HUES6 (cell line): ENCODE results near the gene LYZ.

ENCODE experiments used
- H3K27ac ChIP-seq: 2 replicates; pipeline ENCODE4 v1.7.0; 2013; ENCODE audit warnings: low read depth, mild to moderate bottlenecking, low read length, inconsistent platforms
- H3K27me3 ChIP-seq: 2 replicates; pipeline ENCODE4 v1.6.1; 2013; ENCODE audit warnings: low read length; ENCODE audit not compliant: control insufficient read depth, insufficient read depth
- H3K36me3 ChIP-seq: 2 replicates; pipeline ENCODE4 v1.6.1; 2013; ENCODE audit warnings: low read length; ENCODE audit not compliant: control insufficient read depth, insufficient read depth
- H3K4me1 ChIP-seq: 2 replicates; pipeline ENCODE4 v1.6.1; 2013; ENCODE audit warnings: low read length; ENCODE audit not compliant: control insufficient read depth, insufficient read depth
- H3K4me3 ChIP-seq: 2 replicates; pipeline ENCODE4 v1.5.1; 2013; ENCODE audit warnings: low read depth, low read length
- H3K9ac ChIP-seq: one replicate; pipeline ENCODE4 v1.6.1; 2013; ENCODE audit warnings: mild to moderate bottlenecking, low read length
- H3K9me3 ChIP-seq: 2 replicates; pipeline ENCODE4 v1.6.1; 2013; ENCODE audit warnings: low read depth, low read length; ENCODE audit not compliant: control insufficient read depth, insufficient read depth

The LYZ gene

GRCh38 chr12:69329669-69330428 is 18.3 kb upstream of the LYZ start:
- peaks cover 36% of the 10 kb centered on the region for H3K4me1 ChIP-seq
- no peaks in the 10 kb centered on the region for H3K36me3 ChIP-seq
- H3K4me3 ChIP-seq, result no peak overlapping the region
- no peak overlapping the region for H3K9ac ChIP-seq
- no peaks in the 10 kb centered on the region for H3K27me3 ChIP-seq
- no peaks in the 10 kb centered on the region for H3K9me3 ChIP-seq
- no peak overlapping the region for H3K27ac ChIP-seq

- H3K9me3 ChIP-seq, result no peaks in the 10 kb centered on the region
- H3K27ac ChIP-seq, result 0 out of 2 replicates have a peak overlapping the region, but pooled peaks have one; percentile 30
- H3K27me3 ChIP-seq, result no peaks in the 10 kb centered on the region
- H3K4me3 ChIP-seq, result peak overlapping the region; percentile 52
- H3K9ac ChIP-seq, result peak overlapping the region; percentile 27
- no peaks in the 10 kb centered on the region for H3K36me3 ChIP-seq
- peaks cover 36% of the 10 kb centered on the region for H3K4me1 ChIP-seq
These were observed 17.4 kb upstream of the LYZ start for GRCh38 chr12:69330475-69331473.

GRCh38 chr12:69331519-69331908 is 16.7 kb upstream of the LYZ start:
- H3K9me3 ChIP-seq, result no peaks in the 10 kb centered on the region
- peaks cover 36% of the 10 kb centered on the region for H3K4me1 ChIP-seq
- H3K36me3 ChIP-seq, result no peaks in the 10 kb centered on the region
- H3K4me3 ChIP-seq, result peak overlapping the region; percentile 52
- no peaks in the 10 kb centered on the region for H3K27me3 ChIP-seq
- H3K27ac ChIP-seq, result no peak overlapping the region
- peak overlapping the region; percentile 27 for H3K9ac ChIP-seq

GRCh38 chr12:69331909-69332684 is 16.1 kb upstream of the LYZ start:
- H3K27me3 ChIP-seq, result no peaks in the 10 kb centered on the region
- no peak overlapping the region for H3K9ac ChIP-seq
- H3K4me3 ChIP-seq, result peak overlapping the region; percentile 52; the same call in 1 of the 2 replicates
- no peak overlapping the region; the same call in 1 of the 2 replicates for H3K27ac ChIP-seq
- H3K36me3 ChIP-seq, result no peaks in the 10 kb centered on the region
- no peaks in the 10 kb centered on the region for H3K9me3 ChIP-seq
- H3K4me1 ChIP-seq, result peaks cover 36% of the 10 kb centered on the region

GRCh38 chr12:69332815-69333358 is 15.3 kb upstream of the LYZ start:
- Histone ChIP-seq H3K36me3 (no peaks in the 10 kb centered on the region), H3K4me1 (peaks cover 35% of the 10 kb centered on the region), H3K27me3 (no peaks in the 10 kb centered on the region), H3K27ac (no peak overlapping the region), H3K4me3 (no peak overlapping the region), H3K9ac (no peak overlapping the region), H3K9me3 (no peaks in the 10 kb centered on the region)

GRCh38 chr12:69334158-69334557 is 14.0 kb upstream of the LYZ start:
- Histone ChIP-seq H3K4me1 (peaks cover 33% of the 10 kb centered on the region), H3K27ac (no peak overlapping the region), H3K4me3 (no peak overlapping the region), H3K9ac (no peak overlapping the region), H3K36me3 (no peaks in the 10 kb centered on the region), H3K9me3 (no peaks in the 10 kb centered on the region), H3K27me3 (no peaks in the 10 kb centered on the region)

GRCh38 chr12:69337311-69338090 is 10.7 kb upstream of the LYZ start:
- Histone ChIP-seq H3K36me3 (no peaks in the 10 kb centered on the region), H3K9me3 (no peaks in the 10 kb centered on the region), H3K27ac (no peak overlapping the region), H3K27me3 (no peaks in the 10 kb centered on the region), H3K4me1 (peaks cover 6% of the 10 kb centered on the region; the same call in 1 of the 2 replicates), H3K4me3 (no peak overlapping the region), H3K9ac (no peak overlapping the region)

- Histone ChIP-seq H3K9me3 (no peaks in the 10 kb centered on the region), H3K27ac (no peak overlapping the region), H3K27me3 (no peaks in the 10 kb centered on the region), H3K36me3 (no peaks in the 10 kb centered on the region), H3K9ac (no peak overlapping the region), H3K4me3 (no peak overlapping the region), H3K4me1 (no peaks in the 10 kb centered on the region)
These were observed 9.9 kb upstream of the LYZ start for GRCh38 chr12:69338120-69338859.

GRCh38 chr12:69338936-69339335 is 9.2 kb upstream of the LYZ start:
- H3K9me3 ChIP-seq, result no peaks in the 10 kb centered on the region
- H3K27me3 ChIP-seq, result no peaks in the 10 kb centered on the region
- H3K9ac ChIP-seq, result no peak overlapping the region
- H3K4me1 ChIP-seq, result no peaks in the 10 kb centered on the region
- no peak overlapping the region for H3K27ac ChIP-seq
- H3K4me3 ChIP-seq, result no peak overlapping the region
- H3K36me3 ChIP-seq, result no peaks in the 10 kb centered on the region
